ENCODE data around the gene SHISA9.

- TF ChIP-seq POLR2A (IDR thresholded peaks at IDR 0.05; ENCODE audit: extremely low read depth, insufficient read length) (no peak), CTCF (IDR thresholded peaks at IDR 0.05; ENCODE audit: low read depth, low read length) (no peak), MYC (IDR thresholded peaks at IDR 0.05; ENCODE audit: low read depth, low read length) (no peak)
Observed at GRCh38 chr16:13264749-13265552, 363.6 kb downstream of the SHISA9 start.

All from NB4 (cell line).